ENCODE data around the gene RHOT2. TPM values are rescaled to one million over a fixed set of nuclear protein-coding genes. Genes with fewer than 3 reads are reported as not detected.

Gene RHOT2
- polyA plus RNA-seq, 3 donors: 51.8 to 111 (median 92.9) TPM

GRCh38 chr16:717450-718245 lies 49.7 kb downstream of the RHOT2 start:
- DNase-seq (ENCODE audit: extremely low read depth in 1 of 11, low read depth in 9 of 11, low spot score in 4 of 11): no peak

GRCh38 chr16:718389-718788 lies 50.5 kb downstream of the RHOT2 start:
- no peak for DNase-seq (ENCODE audit: extremely low read depth in 1 of 11, low read depth in 9 of 11, low spot score in 4 of 11)

- DNase-seq (ENCODE audit: extremely low read depth in 1 of 11, low read depth in 9 of 11, low spot score in 4 of 11): no peak
Observed at GRCh38 chr16:718922-719321, 51.0 kb downstream of the RHOT2 start.

- DNase-seq (ENCODE audit: extremely low read depth in 1 of 11, low read depth in 9 of 11, low spot score in 4 of 11): no peak
Observed at GRCh38 chr16:719815-720446, 52.0 kb downstream of the RHOT2 start.

- DNase-seq (ENCODE audit: extremely low read depth in 1 of 11, low read depth in 9 of 11, low spot score in 4 of 11): peak in 3 of 11 donors; percentile 56 to 68 (median 67)
Observed at GRCh38 chr16:720447-720989, 52.6 kb downstream of the RHOT2 start.

- DNase-seq (ENCODE audit: extremely low read depth in 1 of 11, low read depth in 9 of 11, low spot score in 4 of 11): peak in 6 of 11 donors; percentile 55 to 82 (median 74)
Observed at GRCh38 chr16:720990-721764, 53.2 kb downstream of the RHOT2 start, which contains the start of gene ANTKMT. Gene ANTKMT, plus strand, starts transcription at chr16:721146. Its CDS starts 129 bp downstream, at chr16:721275.

GRCh38 chr16:721765-722540 lies 54.0 kb downstream of the RHOT2 start:
- DNase-seq (ENCODE audit: extremely low read depth in 1 of 11, low read depth in 9 of 11, low spot score in 4 of 11): no peak

GRCh38 chr16:722835-723633 lies 55.1 kb downstream of the RHOT2 start:
- DNase-seq (ENCODE audit: extremely low read depth in 1 of 11, low read depth in 9 of 11, low spot score in 4 of 11): no peak

- no peak for DNase-seq (ENCODE audit: extremely low read depth in 1 of 11, low read depth in 9 of 11, low spot score in 4 of 11)
Observed at GRCh38 chr16:723695-724094, 55.8 kb downstream of the RHOT2 start.

Other genes with a start within 250 kb of the RHOT2 start
- gene RAB11FIP3, start 242.5 kb upstream of the RHOT2 start, polyA plus RNA-seq (ENCODE audit: insufficient read length in 3 of 3): 100 to 1,000 TPM in 2 of 3 donors, 10 to 100 TPM in 1; 96.3 to 159 (median 104) TPM
- gene CAPN15, start 140.4 kb upstream of the RHOT2 start, polyA plus RNA-seq (ENCODE audit: insufficient read length in 3 of 3): 10 to 100 TPM; 23.2 to 37.7 (median 35.0) TPM
- 10 to 100 TPM in 2 of 3 donors, 1 to 10 TPM in 1; 5.7 to 14.0 (median 14.0) TPM for gene PRR35, start 107.7 kb upstream of the RHOT2 start, polyA plus RNA-seq (ENCODE audit: insufficient read length in 3 of 3)
- gene NHLRC4, start 101.1 kb upstream of the RHOT2 start, polyA plus RNA-seq (ENCODE audit: insufficient read length in 3 of 3): 1 to 10 TPM; 5.1 to 8.9 (median 8.1) TPM
- 10 to 100 TPM; 49.0 to 82.6 (median 66.2) TPM for gene PIGQ, start 98.2 kb upstream of the RHOT2 start, polyA plus RNA-seq (ENCODE audit: insufficient read length in 3 of 3)
- 10 to 100 TPM; 14.3 to 32.5 (median 23.6) TPM for gene RAB40C, start 78.1 kb upstream of the RHOT2 start, polyA plus RNA-seq (ENCODE audit: insufficient read length in 3 of 3)
- 1 to 10 TPM; 1.3 to 2.0 (median 2.0) TPM for gene WFIKKN1, start 37.1 kb upstream of the RHOT2 start, polyA plus RNA-seq (ENCODE audit: insufficient read length in 3 of 3)
- gene METTL26, start 31.8 kb upstream of the RHOT2 start, polyA plus RNA-seq (ENCODE audit: insufficient read length in 3 of 3): 10 to 100 TPM; 39.3 to 62.6 (median 60.9) TPM
- 10 to 100 TPM; 10.2 to 31.8 (median 22.6) TPM for gene MCRIP2, start 26.3 kb upstream of the RHOT2 start, polyA plus RNA-seq (ENCODE audit: insufficient read length in 3 of 3)
- 10 to 100 TPM; 36.9 to 62.0 (median 48.4) TPM for gene WDR90, start 18.8 kb upstream of the RHOT2 start, polyA plus RNA-seq (ENCODE audit: insufficient read length in 3 of 3)
- gene RHBDL1, start 7.5 kb downstream of the RHOT2 start, polyA plus RNA-seq (ENCODE audit: insufficient read length in 3 of 3): 1 to 10 TPM in 2 of 3 donors, under 1 TPM in 1; 0.84 to 2.5 (median 2.3) TPM
- gene STUB1, start 12.3 kb downstream of the RHOT2 start, polyA plus RNA-seq (ENCODE audit: insufficient read length in 3 of 3): 100 to 1,000 TPM in 2 of 3 donors, 10 to 100 TPM in 1; 97.8 to 133 (median 126) TPM
- 10 to 100 TPM; 48.7 to 73.8 (median 73.5) TPM for gene JMJD8, start 16.2 kb downstream of the RHOT2 start, polyA plus RNA-seq (ENCODE audit: insufficient read length in 3 of 3)
- gene WDR24, start 22.3 kb downstream of the RHOT2 start, polyA plus RNA-seq (ENCODE audit: insufficient read length in 3 of 3): 10 to 100 TPM in 2 of 3 donors, 1 to 10 TPM in 1; 8.8 to 16.1 (median 14.2) TPM
- gene FBXL16, start 37.7 kb downstream of the RHOT2 start, polyA plus RNA-seq (ENCODE audit: insufficient read length in 3 of 3): 1 to 10 TPM in 1 of 3 donors, under 1 TPM in 2; 0.67 to 2.7 (median 0.92) TPM
- 10 to 100 TPM in 2 of 3 donors, 1 to 10 TPM in 1; 4.0 to 15.4 (median 11.3) TPM for gene METRN, start 47.0 kb downstream of the RHOT2 start, polyA plus RNA-seq (ENCODE audit: insufficient read length in 3 of 3)
- 10 to 100 TPM; 10.4 to 22.6 (median 21.6) TPM for gene ANTKMT, start 53.0 kb downstream of the RHOT2 start, polyA plus RNA-seq (ENCODE audit: insufficient read length in 3 of 3)
- gene CCDC78, start 58.3 kb downstream of the RHOT2 start, polyA plus RNA-seq (ENCODE audit: insufficient read length in 3 of 3): 1 to 10 TPM; 1.5 to 3.6 (median 3.1) TPM
- 10 to 100 TPM in 1 of 3 donors, 1 to 10 TPM in 2; 3.8 to 12.1 (median 5.1) TPM for gene HAGHL, start 59.0 kb downstream of the RHOT2 start, polyA plus RNA-seq (ENCODE audit: insufficient read length in 3 of 3)
- 10 to 100 TPM; 22.7 to 42.3 (median 26.5) TPM for gene CIAO3, start 72.9 kb downstream of the RHOT2 start, polyA plus RNA-seq (ENCODE audit: insufficient read length in 3 of 3)
- gene MSLN, start 92.6 kb downstream of the RHOT2 start, polyA plus RNA-seq (ENCODE audit: insufficient read length in 3 of 3): 10 to 100 TPM; 12.7 to 36.0 (median 18.1) TPM
- 10 to 100 TPM in 2 of 3 donors, 1 to 10 TPM in 1; 9.1 to 22.4 (median 16.7) TPM for gene RPUSD1, start 120.2 kb downstream of the RHOT2 start, polyA plus RNA-seq (ENCODE audit: insufficient read length in 3 of 3)
- 10 to 100 TPM; 22.3 to 35.4 (median 32.3) TPM for gene CHTF18, start 120.5 kb downstream of the RHOT2 start, polyA plus RNA-seq (ENCODE audit: insufficient read length in 3 of 3)
- under 1 TPM; 0.41 to 0.58 (median 0.47) TPM for gene GNG13, start 132.6 kb downstream of the RHOT2 start, polyA plus RNA-seq (ENCODE audit: insufficient read length in 3 of 3)

Data from renal cortex interstitium (tissue), 11 donors.